ENCODE data around the gene CYLD.

GRCh38 chr16:50735629-50736122 is 6.2 kb upstream of the CYLD start:
- TF ChIP-seq POLR2AphosphoS5 (IDR thresholded peaks at IDR 0.05; ENCODE audit: borderline replicate concordance, low read depth, low read length), result no peak
- TF ChIP-seq EZH2 (IDR thresholded peaks at IDR 0.05), result no peak
